Measurements from ENCODE around the gene CGB7.

CGB7 gene

DNA sequence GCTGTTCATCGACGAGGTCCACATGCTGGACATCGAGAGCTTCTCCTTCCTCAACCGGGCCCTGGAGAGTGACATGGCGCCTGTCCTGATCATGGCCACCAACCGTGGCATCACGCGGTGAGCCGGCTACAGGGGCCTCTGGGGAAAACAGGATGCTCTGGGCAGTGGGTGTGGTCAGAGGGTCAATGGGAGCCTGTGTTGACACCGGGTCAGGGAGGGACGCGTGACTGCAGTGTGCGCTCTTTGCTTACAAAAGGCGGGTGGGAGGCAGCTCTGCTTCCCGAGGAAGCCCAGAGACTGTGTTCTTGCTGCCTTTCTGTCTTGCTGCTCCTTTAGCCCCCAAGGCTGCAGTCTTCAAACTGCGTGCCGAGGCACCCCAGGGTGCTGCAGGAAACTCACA, 46.4 kb downstream of the CGB7 start:
- no peak overlapping the region for H3K27ac ChIP-seq

DNA sequence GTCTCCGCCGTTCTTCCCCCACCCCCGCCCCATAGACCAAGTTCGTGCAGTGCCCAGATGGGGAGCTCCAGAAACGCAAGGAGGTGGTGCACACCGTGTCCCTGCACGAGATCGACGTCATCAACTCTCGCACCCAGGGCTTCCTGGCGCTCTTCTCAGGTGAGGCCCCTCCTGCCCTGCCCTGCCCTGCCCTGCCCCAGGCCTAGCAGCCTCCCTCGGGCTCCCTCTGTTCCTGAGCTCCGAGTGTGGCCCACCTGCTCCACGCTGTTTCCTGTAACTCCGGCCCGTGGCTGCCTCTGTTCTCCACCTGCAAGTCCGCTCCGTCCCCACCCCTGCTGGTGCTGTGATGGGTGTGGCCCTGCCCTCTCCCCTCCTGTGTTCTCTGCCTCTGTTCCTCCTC, 47.1 kb downstream of the CGB7 start:
- no peak overlapping the region for H3K27ac ChIP-seq

More for the DNA sequence above, 46.4 kb downstream of the CGB7 start:
- TF ChIP-seq, protein P1, sequence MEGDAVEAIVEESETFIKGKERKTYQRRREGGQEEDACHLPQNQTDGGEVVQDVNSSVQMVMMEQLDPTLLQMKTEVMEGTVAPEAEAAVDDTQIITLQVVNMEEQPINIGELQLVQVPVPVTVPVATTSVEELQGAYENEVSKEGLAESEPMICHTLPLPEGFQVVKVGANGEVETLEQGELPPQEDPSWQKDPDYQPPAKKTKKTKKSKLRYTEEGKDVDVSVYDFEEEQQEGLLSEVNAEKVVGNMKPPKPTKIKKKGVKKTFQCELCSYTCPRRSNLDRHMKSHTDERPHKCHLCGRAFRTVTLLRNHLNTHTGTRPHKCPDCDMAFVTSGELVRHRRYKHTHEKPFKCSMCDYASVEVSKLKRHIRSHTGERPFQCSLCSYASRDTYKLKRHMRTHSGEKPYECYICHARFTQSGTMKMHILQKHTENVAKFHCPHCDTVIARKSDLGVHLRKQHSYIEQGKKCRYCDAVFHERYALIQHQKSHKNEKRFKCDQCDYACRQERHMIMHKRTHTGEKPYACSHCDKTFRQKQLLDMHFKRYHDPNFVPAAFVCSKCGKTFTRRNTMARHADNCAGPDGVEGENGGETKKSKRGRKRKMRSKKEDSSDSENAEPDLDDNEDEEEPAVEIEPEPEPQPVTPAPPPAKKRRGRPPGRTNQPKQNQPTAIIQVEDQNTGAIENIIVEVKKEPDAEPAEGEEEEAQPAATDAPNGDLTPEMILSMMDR (IDR thresholded peaks at IDR 0.05), result no peak
- no peak for TF ChIP-seq ZFX (IDR thresholded peaks at IDR 0.05; ENCODE audit: borderline replicate concordance)

DNA sequence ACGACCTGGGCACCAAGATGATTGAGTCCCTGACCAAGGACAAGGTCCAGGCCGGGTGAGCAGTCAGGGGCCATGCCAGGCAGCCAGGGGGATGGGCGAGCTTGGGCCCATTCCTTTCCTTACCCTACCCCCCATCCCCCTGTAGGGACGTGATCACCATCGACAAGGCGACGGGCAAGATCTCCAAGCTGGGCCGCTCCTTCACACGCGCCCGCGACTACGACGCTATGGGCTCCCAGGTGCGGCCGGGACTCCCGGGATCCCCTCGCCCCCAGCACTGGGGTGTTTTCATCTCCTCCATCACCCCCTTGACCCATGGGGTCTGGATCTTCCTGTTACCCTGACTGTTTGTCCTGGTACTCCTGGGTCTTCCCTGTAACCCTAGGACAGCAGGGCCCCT, 47.7 kb downstream of the CGB7 start:
- TF ChIP-seq ZFX (IDR thresholded peaks at IDR 0.05; ENCODE audit: borderline replicate concordance), result no peak
- TF ChIP-seq, protein P1 (IDR thresholded peaks at IDR 0.05), result no peak
- no peak overlapping the region for H3K27ac ChIP-seq

More for the DNA sequence above, 47.1 kb downstream of the CGB7 start:
- no peak for TF ChIP-seq ZFX (IDR thresholded peaks at IDR 0.05; ENCODE audit: borderline replicate concordance)
- TF ChIP-seq, protein P1 (IDR thresholded peaks at IDR 0.05), result no peak

DNA sequence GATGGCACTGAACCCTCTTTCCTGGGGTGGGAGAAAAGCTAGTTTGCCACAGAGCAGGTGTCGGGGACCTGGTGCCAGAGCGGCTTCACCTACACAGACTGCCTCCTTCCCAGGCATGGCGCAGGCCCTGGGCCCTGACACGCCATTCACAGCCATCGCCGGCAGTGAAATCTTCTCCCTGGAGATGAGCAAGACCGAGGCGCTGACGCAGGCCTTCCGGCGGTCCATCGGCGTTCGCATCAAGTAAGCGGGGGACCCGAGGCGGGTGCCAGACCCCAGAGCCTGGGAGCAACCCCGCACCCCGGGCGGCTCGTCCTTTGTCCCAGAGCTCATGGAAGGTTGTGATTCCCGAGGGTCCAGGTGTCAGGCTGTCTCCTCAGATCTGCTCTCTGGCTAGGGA, 50.6 kb downstream of the CGB7 start:
- no peak overlapping the region for H3K27ac ChIP-seq
- TF ChIP-seq ZFX (IDR thresholded peaks at IDR 0.05; ENCODE audit: borderline replicate concordance), result no peak
- TF ChIP-seq, protein P1 (IDR thresholded peaks at IDR 0.05), result no peak

DNA sequence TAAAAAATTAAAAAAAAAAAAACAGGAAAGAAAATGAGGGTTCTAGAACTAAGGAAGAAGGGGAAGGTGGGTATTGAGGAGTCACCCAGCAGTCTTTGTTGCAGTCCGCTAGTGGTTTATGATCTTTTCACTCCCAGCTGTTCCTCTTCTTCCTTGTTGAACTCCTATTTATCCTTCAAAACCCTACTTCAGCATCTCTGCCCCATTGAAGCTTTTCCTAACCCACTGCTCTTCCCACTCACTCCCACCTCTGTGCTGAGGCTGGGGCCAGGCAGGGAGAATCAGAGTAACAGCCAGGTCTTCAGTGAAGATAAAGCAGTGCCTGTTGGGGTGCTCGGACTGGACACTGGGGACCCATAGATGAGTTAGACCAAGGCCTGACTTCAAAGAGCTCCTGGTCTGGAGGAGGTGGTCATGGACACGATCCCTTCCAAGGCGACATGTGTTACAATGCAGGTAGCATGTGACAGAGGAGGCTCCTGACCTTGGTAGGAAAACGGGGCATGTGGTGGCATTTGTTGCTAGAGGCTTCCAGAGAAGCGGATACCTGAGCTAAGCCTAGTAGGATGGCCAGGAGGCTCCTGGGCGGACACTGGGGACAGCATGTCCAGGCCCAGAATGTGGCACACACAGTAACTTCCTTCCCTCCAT, 52.5 kb downstream of the CGB7 start:
- no peak for TF ChIP-seq ZFX (IDR thresholded peaks at IDR 0.05; ENCODE audit: borderline replicate concordance)
- TF ChIP-seq, protein P1 (IDR thresholded peaks at IDR 0.05), result no peak
- H3K27ac ChIP-seq, result no peak overlapping the region
